Activated naive CD8-positive, alpha-beta T cell treated with anti-CD3 and anti-CD28 coated beads, Interleukin-2, amount 50 U/mL, for 24 hours (primary cell): ENCODE results near the gene LMNTD1.
"Not testable (repeated sequence)": the region's sequence is repeated elsewhere in the genome, so short reads cannot be mapped to it uniquely, and the experiment has no call there.

Source experiments
- ATAC-seq: fragments of 150-1000 bp; cut with Tn5 transposase; one replicate; pipeline ENCODE4 v1.10.0; 2021
- DNase-seq: peaks from one replicate; pipeline ENCODE4 v3.0.0; 2021
- H3K27ac Mint-ChIP-seq: one replicate; pipeline ENCODE4 v1.8.0; 2021; ENCODE audit warnings: mild to moderate bottlenecking, mixed read lengths
- H3K27me3 Mint-ChIP-seq: one replicate; pipeline ENCODE4 v1.8.0; 2021; ENCODE audit warnings: mixed read lengths
- H3K36me3 Mint-ChIP-seq: one replicate; pipeline ENCODE4 v1.8.0; 2021; ENCODE audit warnings: low read depth, mixed read lengths
- H3K4me1 Mint-ChIP-seq: one replicate; pipeline ENCODE4 v1.8.0; 2021; ENCODE audit warnings: mixed read lengths
- H3K4me3 Mint-ChIP-seq: one replicate; pipeline ENCODE4 v1.8.0; 2021; ENCODE audit warnings: mild to moderate bottlenecking, moderate library complexity, mixed read lengths
- H3K9me3 Mint-ChIP-seq: one replicate; pipeline ENCODE4 v1.8.0; 2021; ENCODE audit warnings: mixed read lengths

Gene LMNTD1, protein sequence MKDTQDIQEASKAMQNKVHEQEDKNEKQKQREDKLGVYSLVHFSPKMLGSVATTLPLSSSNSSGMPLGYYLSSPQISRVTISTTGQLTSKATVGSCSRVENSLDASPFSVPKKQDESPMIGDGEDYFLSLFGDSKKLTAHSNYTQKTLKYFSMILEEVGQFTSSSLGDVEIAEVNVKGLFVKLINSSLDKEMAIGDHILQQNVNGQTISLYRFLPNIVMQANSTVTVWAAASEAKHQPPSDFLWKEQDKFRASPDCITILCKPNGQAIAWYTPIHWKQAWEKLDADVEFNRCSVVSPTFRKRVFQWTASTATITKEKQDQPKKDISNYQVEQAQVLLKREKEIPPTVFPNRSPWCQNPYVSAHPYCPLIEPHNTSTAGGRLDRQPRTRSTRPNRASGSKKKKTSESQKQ

DNA sequence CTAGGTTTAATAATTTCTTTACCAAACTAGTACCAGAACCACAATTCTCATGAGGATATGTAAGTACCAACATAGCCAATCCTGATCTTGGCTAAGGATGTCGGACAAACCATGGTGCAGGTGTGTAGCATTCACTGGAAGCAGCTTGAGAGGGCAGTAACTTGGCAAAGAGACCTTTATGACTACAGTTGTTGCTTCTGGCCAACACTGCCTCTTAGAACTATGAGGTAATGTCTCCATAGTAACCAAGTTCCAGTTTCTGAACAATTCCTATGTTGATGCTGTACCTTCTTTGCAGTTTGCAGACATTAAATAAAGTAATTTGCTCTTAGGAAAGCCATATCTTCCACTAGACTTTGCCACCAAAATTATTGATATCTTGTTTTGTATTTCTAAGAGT is at the start of gene LMNTD1:
LMNTD1 (minus strand) TSS at position 186 of the 400 bp plus-strand sequence. CDS start 324 bp downstream, outside the sequence.
- H3K36me3 Mint-ChIP-seq, result no peaks in the 10 kb centered on the region
- ATAC-seq, result no peak
- H3K27ac Mint-ChIP-seq, result no peak within 1 kb of the TSS
- peaks cover 1% of the 10 kb centered on the region for H3K4me1 Mint-ChIP-seq
- no peak for DNase-seq
- peaks cover 2% of the 10 kb centered on the region for H3K27me3 Mint-ChIP-seq
- H3K9me3 Mint-ChIP-seq, result peaks cover under 1% of the 10 kb centered on the region
- no peak within 1 kb of the TSS for H3K4me3 Mint-ChIP-seq

DNA sequence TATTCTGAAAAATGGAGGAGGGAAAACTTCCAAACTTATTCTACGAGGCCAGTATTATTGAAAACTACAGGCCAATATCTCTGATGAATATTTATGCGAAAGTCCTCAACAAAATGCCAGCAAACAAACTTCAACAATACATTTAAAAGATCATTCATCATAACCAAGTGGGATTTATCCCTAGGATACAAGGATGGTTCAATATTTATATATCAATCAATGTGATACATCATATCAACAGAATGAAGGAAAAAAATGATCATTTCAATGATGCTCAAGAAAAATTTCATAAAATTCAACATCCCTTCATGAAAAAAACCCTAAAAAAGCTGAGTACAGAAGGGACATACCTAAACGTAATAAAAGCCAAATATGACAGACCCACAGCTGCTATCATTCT is 45.9 kb upstream of the LMNTD1 start:
- peaks cover 52% of the 10 kb centered on the region for H3K9me3 Mint-ChIP-seq
- peaks cover 4% of the 10 kb centered on the region for H3K36me3 Mint-ChIP-seq
- no peak for DNase-seq
- peaks cover 24% of the 10 kb centered on the region for H3K4me1 Mint-ChIP-seq
- no peak overlapping the region for H3K4me3 Mint-ChIP-seq
- no peak for ATAC-seq
- H3K27me3 Mint-ChIP-seq, result no peaks in the 10 kb centered on the region
- H3K27ac Mint-ChIP-seq, result no peak overlapping the region

DNA sequence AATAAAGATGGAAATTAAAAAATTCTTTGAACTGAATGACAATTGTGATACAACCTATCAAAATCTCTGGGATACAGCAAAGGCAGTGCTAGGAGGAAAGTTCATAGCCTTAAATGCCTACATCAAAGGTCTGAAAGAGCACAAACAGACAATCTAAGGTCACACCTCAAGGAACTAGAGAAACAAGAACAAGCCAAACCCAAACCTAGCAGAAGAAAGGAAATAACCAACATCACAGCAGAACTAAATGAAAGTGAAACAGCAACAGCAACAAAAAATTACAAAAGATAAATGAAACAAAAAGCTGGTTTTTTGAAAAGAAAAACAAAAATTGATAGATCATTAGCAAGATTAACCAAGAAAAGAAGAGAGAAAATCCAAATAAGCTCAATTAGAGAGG is 42.4 kb upstream of the LMNTD1 start:
- Mint-ChIP-seq H3K4me1 (peaks cover 23% of the 10 kb centered on the region), H3K9me3 (peaks cover 53% of the 10 kb centered on the region), H3K27ac (peak overlapping the region; percentile 56)
- not testable (repeated sequence) for H3K27me3 Mint-ChIP-seq, DNase-seq, ATAC-seq, H3K36me3 Mint-ChIP-seq, H3K4me3 Mint-ChIP-seq

DNA sequence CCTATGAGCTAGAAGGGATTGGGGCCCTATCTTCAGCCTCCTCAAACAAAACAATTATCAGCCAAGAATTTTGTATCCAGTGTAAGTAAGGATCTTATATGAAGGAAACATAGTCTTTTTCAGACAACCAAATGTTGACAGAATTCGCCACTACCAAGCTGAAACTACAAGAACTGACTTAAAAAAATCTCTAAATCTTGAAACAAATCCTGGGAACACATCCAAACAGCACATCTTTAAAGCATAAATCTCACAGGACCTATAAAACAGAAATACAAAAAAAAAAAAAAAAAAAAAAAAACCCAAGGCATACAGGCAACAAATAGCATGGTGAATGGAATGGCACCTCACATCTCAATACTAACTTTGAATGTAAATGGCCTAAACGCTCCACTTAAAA is 41.3 kb upstream of the LMNTD1 start:
- H3K36me3 Mint-ChIP-seq, result peaks cover 6% of the 10 kb centered on the region
- H3K27ac Mint-ChIP-seq, result no peak overlapping the region
- ATAC-seq (no peak), DNase-seq (no peak)
- peaks cover 34% of the 10 kb centered on the region for H3K4me1 Mint-ChIP-seq
- H3K4me3 Mint-ChIP-seq, result no peak overlapping the region
- H3K9me3 Mint-ChIP-seq, result peaks cover 45% of the 10 kb centered on the region
- H3K27me3 Mint-ChIP-seq, result no peaks in the 10 kb centered on the region

DNA sequence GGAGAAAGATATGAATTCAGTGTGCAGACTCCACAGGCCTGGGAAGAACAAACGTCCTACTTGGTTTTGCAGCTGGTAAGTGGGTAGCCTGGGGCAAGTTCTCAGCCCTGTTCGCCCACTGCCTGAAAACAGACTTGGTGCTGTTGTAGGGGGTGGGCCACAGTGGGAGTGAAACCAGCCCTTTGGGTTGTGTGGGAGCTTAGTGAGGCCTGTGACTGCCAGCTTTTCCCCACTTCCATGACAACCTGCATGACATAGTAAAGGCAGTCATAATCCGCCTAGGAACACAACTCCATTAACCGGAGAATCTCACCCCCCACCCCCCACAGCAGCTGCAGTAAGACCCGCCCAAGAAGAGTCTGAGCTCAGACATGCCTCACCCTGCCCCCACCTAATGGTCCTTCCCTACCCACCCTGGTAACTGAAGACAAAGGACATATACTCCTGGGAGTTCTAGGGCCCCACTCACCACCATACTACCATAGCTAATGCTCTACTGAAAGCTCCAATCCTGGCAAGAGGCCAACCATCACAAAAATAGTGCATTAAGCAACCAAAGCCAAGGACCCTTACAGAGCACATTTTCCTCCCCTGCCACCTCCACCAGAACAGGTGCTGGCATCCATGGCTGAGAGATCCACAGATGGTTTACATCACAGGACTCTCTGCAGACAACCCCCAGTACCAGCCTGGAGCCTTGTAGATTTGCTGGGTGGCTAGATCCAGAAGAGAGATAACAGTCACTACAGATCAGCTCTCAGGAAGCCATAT is 39.8 kb upstream of the LMNTD1 start:
- peaks cover 30% of the 10 kb centered on the region for H3K9me3 Mint-ChIP-seq
- peaks cover 37% of the 10 kb centered on the region for H3K4me1 Mint-ChIP-seq
- DNase-seq, result no peak
- no peak for ATAC-seq
- H3K27me3 Mint-ChIP-seq, result no peaks in the 10 kb centered on the region
- no peak overlapping the region for H3K27ac Mint-ChIP-seq
- no peak overlapping the region for H3K4me3 Mint-ChIP-seq
- peaks cover 9% of the 10 kb centered on the region for H3K36me3 Mint-ChIP-seq

DNA sequence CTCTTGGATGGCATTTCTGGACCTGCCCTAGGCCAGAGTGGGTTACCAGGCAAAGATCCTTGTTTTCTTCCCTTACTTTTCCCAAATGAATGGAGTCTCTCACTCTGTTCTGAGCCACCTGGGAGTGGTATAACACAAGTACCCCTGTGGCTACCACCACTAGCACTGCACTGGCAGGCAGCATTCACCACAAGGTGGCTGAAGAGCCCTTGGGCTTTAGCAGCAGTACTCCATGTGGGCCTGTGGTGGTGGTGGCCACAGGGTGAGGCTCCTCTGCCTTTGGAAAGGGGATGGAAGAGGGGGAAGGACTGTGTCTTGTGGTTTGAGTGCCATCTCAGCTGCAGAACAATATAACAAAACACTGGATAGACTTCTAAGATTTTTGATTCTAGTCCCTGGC is 38.1 kb upstream of the LMNTD1 start:
- ATAC-seq (peak; percentile 17), DNase-seq (peak; percentile 5)
- peaks cover 37% of the 10 kb centered on the region for H3K4me1 Mint-ChIP-seq
- H3K27me3 Mint-ChIP-seq, result no peaks in the 10 kb centered on the region
- peaks cover 26% of the 10 kb centered on the region for H3K9me3 Mint-ChIP-seq
- H3K27ac Mint-ChIP-seq, result peak overlapping the region; percentile 10
- H3K4me3 Mint-ChIP-seq, result no peak overlapping the region
- peaks cover 13% of the 10 kb centered on the region for H3K36me3 Mint-ChIP-seq

DNA sequence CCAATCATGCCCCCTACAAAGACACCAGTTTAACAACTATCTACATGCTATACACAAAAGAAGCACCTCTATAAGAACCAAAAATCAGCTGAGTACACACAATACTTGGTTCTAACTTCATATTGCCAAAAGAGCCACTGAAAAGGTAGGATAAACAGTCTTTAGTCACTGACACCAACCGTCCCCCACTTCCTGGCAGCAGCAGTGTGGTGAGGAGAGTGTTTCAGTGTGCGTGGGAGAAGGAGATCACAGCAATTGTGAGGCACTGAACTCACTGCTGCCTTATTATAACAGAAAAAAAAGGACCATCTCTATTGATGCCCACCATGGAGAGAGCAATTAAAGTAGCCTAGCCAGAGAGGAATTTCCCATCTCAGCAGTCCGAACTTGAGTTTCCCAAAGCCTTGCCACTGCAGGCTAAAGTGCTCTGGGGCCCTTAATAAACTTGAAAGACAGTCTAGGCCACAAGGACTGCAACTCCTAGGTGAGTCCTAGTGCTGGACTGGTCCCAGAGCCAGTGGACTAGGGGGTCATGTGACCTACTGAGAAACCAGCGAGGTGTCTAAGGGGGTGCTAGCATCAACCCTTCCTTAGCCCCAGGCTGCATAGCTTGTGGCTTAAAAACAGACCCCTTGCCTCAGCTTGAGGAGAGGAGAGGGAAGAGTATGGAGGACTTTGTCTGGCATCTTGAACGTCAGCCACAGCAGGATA is 37.1 kb upstream of the LMNTD1 start:
- peak; percentile 46 for DNase-seq
- Mint-ChIP-seq H3K4me3 (peak overlapping the region; percentile 31), H3K27ac (peak overlapping the region; percentile 75), H3K4me1 (peaks cover 29% of the 10 kb centered on the region), H3K27me3 (no peaks in the 10 kb centered on the region), H3K36me3 (peaks cover 10% of the 10 kb centered on the region), H3K9me3 (peaks cover 26% of the 10 kb centered on the region)
- peak; percentile 89 for ATAC-seq

DNA sequence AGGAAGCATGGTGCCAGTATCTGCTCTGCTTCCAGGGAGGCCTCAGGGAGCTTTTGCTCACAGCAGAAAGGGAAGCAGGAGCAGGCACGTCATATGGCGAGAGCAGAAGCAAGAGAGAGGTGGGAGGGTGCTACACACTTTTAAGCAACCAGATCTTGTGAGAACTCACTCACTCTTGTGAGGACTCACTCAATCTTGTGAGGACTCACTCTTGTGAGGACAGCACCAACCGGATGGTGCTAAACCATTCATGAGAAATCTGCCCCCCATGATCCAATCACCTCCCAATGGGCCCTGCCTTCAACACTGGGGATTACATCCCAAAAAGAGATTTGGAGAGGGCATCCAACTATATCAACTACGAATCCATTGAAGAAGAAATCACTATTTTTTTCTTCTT is 34.3 kb upstream of the LMNTD1 start:
- no peak overlapping the region for H3K27ac Mint-ChIP-seq
- H3K27me3 Mint-ChIP-seq, result no peaks in the 10 kb centered on the region
- DNase-seq, result no peak
- H3K9me3 Mint-ChIP-seq, result peaks cover 20% of the 10 kb centered on the region
- peaks cover 7% of the 10 kb centered on the region for H3K36me3 Mint-ChIP-seq
- no peak overlapping the region for H3K4me3 Mint-ChIP-seq
- peaks cover 21% of the 10 kb centered on the region for H3K4me1 Mint-ChIP-seq
- ATAC-seq, result no peak

DNA sequence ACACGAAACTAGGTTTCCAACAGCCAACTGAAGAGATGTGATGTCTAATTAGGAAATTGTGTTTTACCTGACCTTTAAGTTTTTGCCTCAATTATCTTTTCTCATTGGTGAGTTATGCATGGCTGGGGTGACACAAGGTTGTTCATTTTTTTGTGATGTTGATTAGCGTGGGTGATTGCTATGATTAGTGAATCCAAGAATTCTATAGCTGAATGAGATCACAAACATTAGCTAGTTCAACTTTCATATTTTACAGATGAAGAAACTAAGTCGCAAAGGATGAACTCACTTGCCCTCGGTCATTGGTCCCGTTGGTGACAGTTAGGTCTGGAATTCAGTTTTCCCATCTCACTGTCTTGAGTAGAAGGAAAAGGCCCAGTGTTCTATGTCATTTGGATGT is 32.6 kb upstream of the LMNTD1 start:
- Mint-ChIP-seq H3K9me3 (peaks cover 20% of the 10 kb centered on the region), H3K27me3 (no peaks in the 10 kb centered on the region), H3K36me3 (peaks cover 7% of the 10 kb centered on the region), H3K27ac (no peak overlapping the region), H3K4me1 (peaks cover 15% of the 10 kb centered on the region), H3K4me3 (no peak overlapping the region)
- DNase-seq (no peak), ATAC-seq (no peak)

DNA sequence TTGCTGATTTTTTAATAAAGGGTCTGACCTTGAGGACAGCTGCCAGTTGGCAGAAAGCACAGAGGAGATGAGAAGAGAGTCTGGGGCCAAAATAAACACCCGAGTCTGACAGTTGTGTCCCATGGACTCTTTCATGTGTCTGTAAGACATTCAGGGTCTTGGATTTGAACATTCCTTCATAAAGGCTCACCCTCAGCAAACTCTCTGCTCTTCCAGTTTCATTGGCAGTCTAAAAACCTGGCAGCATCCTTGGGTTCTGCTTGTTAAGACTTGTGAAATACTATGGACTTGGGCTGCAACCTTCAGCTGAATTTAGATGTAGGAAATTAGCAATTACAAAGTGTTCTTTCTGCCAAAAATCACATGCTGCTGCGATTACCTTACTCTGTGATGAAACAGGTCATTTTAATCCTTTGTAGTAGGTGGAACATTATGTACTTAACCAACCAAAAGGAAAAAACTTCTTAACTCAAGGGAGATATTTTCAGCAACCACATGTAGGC is 32.0 kb upstream of the LMNTD1 start:
- DNase-seq, result no peak
- Mint-ChIP-seq H3K36me3 (peaks cover 7% of the 10 kb centered on the region), H3K4me1 (peaks cover 9% of the 10 kb centered on the region), H3K27ac (no peak overlapping the region), H3K27me3 (no peaks in the 10 kb centered on the region), H3K4me3 (no peak overlapping the region), H3K9me3 (peaks cover 20% of the 10 kb centered on the region)
- ATAC-seq, result no peak

DNA sequence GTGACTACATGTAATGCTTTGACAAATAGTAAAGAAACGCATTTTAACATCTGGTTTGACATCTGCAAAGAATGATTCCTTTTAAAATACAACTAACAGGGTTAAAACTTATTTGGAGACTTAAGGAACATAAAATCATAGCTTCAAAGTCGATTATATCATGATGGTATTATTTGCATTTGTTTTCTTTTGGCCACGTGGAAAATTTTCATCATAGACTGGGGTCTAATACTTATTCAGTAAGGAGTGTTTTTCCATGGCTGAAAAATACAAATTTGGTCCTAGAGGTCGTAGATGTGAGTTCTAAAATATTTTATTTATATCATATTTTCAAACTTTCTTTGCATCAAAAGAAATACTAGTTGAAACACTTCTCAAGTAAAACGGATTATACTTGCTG is 31.5 kb upstream of the LMNTD1 start:
- ATAC-seq (no peak), DNase-seq (no peak)
- Mint-ChIP-seq H3K27me3 (peaks cover 1% of the 10 kb centered on the region), H3K36me3 (peaks cover 7% of the 10 kb centered on the region), H3K9me3 (peaks cover 20% of the 10 kb centered on the region), H3K4me1 (peaks cover 4% of the 10 kb centered on the region), H3K4me3 (no peak overlapping the region), H3K27ac (no peak overlapping the region)

DNA sequence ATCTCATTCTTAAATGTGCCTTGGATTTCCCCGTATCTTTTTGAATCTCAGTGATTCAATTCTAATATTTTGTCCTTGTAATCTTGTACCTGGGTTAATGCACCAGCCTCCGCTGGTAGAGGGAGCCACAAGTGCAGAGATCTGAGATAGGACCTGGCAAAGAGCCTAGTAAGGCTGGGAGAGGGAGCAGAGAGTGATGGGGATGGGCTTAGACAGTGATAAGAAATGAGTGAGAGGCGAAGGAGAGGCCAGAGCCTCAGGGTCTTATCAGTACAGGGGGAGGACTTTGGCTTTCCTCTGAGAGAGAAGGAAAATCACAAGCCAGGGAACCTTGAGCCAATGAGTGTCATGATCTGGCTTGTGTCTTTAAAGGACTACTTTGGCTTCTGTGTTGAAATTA is 30.5 kb upstream of the LMNTD1 start:
- no peaks in the 10 kb centered on the region for H3K4me1 Mint-ChIP-seq
- H3K27ac Mint-ChIP-seq, result no peak overlapping the region
- peaks cover 20% of the 10 kb centered on the region for H3K9me3 Mint-ChIP-seq
- H3K36me3 Mint-ChIP-seq, result peaks cover 7% of the 10 kb centered on the region
- ATAC-seq (no peak), DNase-seq (no peak)
- H3K4me3 Mint-ChIP-seq, result no peak overlapping the region
- peaks cover 1% of the 10 kb centered on the region for H3K27me3 Mint-ChIP-seq

DNA sequence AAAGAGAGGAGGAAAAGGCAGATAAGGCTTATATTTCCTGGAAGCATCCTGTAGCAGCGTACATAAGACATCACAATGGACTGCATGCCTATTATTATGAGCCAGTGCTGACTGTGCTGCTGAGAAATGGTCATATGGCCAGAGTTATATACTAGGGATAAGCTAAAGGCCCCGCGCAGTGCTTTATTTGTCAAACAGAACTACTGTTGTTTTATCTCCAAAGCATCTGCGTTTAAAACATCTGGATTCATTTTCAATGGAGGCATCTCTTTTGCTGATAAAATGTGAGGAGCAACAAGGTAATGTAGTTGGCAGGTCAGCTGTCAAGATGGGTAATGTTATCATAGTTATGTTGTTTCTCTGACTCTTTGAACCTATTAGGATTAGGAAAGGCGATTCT is 28.0 kb upstream of the LMNTD1 start:
- Mint-ChIP-seq H3K9me3 (peaks cover 10% of the 10 kb centered on the region), H3K36me3 (no peaks in the 10 kb centered on the region), H3K27ac (no peak overlapping the region), H3K4me3 (no peak overlapping the region), H3K27me3 (peaks cover 1% of the 10 kb centered on the region), H3K4me1 (no peaks in the 10 kb centered on the region)
- DNase-seq (no peak), ATAC-seq (no peak)

DNA sequence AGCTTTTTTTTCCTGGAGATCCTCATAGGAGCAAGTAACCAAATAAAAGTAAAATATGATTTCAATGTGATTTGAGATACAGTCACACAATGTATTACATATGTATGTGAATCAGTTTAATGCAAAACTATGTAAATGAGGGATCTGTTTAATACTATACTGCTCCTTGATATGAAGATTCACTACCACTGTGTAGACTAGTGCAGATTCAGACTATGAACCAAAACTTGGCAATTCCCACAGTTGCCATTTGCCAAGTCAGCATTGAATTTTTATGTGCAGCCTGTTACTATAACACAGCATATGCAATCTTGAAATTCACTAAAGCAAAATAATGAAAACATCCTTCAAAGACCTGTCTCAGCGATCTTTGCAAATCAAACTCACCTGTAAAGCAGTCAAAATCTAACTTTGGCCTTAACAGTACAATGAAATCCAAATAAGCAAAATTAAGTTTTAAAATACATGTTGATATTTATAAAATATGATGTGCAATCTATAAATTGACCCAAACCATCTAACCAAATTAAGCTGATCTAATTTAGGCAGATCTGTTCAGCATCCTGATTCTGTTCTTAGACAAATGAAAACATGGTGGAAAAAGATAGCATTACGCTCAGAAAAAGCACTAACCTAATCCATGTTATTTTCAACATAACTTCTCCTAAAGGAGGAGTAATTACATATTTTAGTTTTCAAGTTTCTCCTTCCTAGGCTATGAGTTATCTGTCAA is 25.5 kb upstream of the LMNTD1 start:
- Mint-ChIP-seq H3K4me1 (no peaks in the 10 kb centered on the region), H3K4me3 (no peak overlapping the region), H3K36me3 (no peaks in the 10 kb centered on the region), H3K27me3 (peaks cover 1% of the 10 kb centered on the region), H3K9me3 (no peaks in the 10 kb centered on the region), H3K27ac (no peak overlapping the region)
- DNase-seq (no peak), ATAC-seq (no peak)
